Erythroblast (primary cell): ENCODE results near the gene RAG1.

Experiments
- GATA1 ChIP-seq: IDR thresholded peaks from 2 replicates; pipeline ENCODE4 v1.6.1; 2011; ENCODE audit warnings: low read depth, mild to moderate bottlenecking, control low read depth, low read length, moderate library complexity
- POLR2A ChIP-seq: IDR thresholded peaks from 2 replicates; pipeline ENCODE4 v1.6.1; 2011; ENCODE audit warnings: mild to moderate bottlenecking, low read length

DNA sequence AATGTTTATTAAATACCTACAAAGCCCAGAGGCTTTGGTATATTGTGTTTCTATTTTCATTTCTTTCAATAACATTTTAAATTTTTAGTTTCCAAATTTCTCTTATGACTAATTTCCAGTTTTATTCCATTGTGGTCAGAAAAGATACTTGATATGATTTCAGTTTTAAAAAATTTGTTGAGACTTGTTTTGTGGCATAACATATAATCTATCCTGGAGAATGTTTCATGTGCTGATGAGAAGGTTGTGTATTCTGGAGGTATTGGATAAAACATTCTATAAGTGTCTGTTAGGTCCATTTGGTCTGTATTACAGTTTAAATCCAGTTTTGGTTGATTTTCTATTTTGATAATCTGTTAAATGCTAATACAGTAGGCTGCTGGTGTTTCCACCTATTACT, 9.8 kb upstream of the RAG1 start:
- no peak for TF ChIP-seq POLR2A
- TF ChIP-seq GATA1, result no peak
